Measurements from ENCODE around the gene TXNIP.

TXNIP gene

GRCh38 chr1:145965119-145965744, 31.1 kb downstream of the TXNIP start:
- Mint-ChIP-seq H3K27ac (peak overlapping the region; percentile 95), H3K36me3 (peaks cover 5% of the 10 kb centered on the region), H3K4me3 (peak overlapping the region; percentile 94), H3K4me1 (ENCODE audit: low read depth) (peaks cover 48% of the 10 kb centered on the region), H3K9me3 (ENCODE audit: low read depth) (no peaks in the 10 kb centered on the region), H3K27me3 (no peaks in the 10 kb centered on the region)

- Mint-ChIP-seq H3K4me3 (peak within 1 kb of the TSS; percentile 94), H3K36me3 (peaks cover 5% of the 10 kb centered on the region), H3K27ac (peak within 1 kb of the TSS; percentile 95), H3K9me3 (ENCODE audit: low read depth) (no peaks in the 10 kb centered on the region), H3K4me1 (ENCODE audit: low read depth) (peaks cover 54% of the 10 kb centered on the region), H3K27me3 (no peaks in the 10 kb centered on the region)
Measured at GRCh38 chr1:145964328-145965118, 31.9 kb downstream of the TXNIP start, which contains the start of the genes ANKRD34A and POLR3GL. Gene ANKRD34A, minus strand, starts transcription at chr1:145964575. Its CDS starts 2,816 bp downstream, at chr1:145961759. Gene POLR3GL, plus strand, starts transcription at chr1:145964690. Its CDS starts 10,176 bp downstream, at chr1:145974866.

GRCh38 chr1:145963265-145964019, 32.9 kb downstream of the TXNIP start:
- Mint-ChIP-seq H3K4me3 (peak overlapping the region; percentile 94), H3K27ac (peak overlapping the region; percentile 95), H3K9me3 (ENCODE audit: low read depth) (no peaks in the 10 kb centered on the region), H3K4me1 (ENCODE audit: low read depth) (peaks cover 63% of the 10 kb centered on the region), H3K36me3 (peaks cover 5% of the 10 kb centered on the region), H3K27me3 (no peaks in the 10 kb centered on the region)

GRCh38 chr1:145962157-145963102, 33.9 kb downstream of the TXNIP start:
- H3K36me3 Mint-ChIP-seq, result peaks cover 1% of the 10 kb centered on the region
- H3K9me3 Mint-ChIP-seq (ENCODE audit: low read depth), result no peaks in the 10 kb centered on the region
- peak overlapping the region; percentile 94 for H3K4me3 Mint-ChIP-seq
- peaks cover 63% of the 10 kb centered on the region for H3K4me1 Mint-ChIP-seq (ENCODE audit: low read depth)
- peak overlapping the region; percentile 95 for H3K27ac Mint-ChIP-seq
- H3K27me3 Mint-ChIP-seq, result no peaks in the 10 kb centered on the region

- no peaks in the 10 kb centered on the region for H3K27me3 Mint-ChIP-seq
- no peaks in the 10 kb centered on the region for H3K9me3 Mint-ChIP-seq (ENCODE audit: low read depth)
- peaks cover 71% of the 10 kb centered on the region for H3K4me1 Mint-ChIP-seq (ENCODE audit: low read depth)
Measured at GRCh38 chr1:145961425-145962156, 34.8 kb downstream of the TXNIP start.

GRCh38 chr1:145961109-145961424, 35.3 kb downstream of the TXNIP start:
- H3K9me3 Mint-ChIP-seq (ENCODE audit: low read depth), result no peaks in the 10 kb centered on the region
- no peaks in the 10 kb centered on the region for H3K27me3 Mint-ChIP-seq
- H3K4me3 Mint-ChIP-seq, result peak overlapping the region; percentile 94
- H3K36me3 Mint-ChIP-seq, result no peaks in the 10 kb centered on the region
- peak overlapping the region; percentile 94 for H3K27ac Mint-ChIP-seq
- H3K4me1 Mint-ChIP-seq (ENCODE audit: low read depth), result peaks cover 75% of the 10 kb centered on the region

More at GRCh38 chr1:145961425-145962156, 34.8 kb downstream of the TXNIP start:
- no peaks in the 10 kb centered on the region for H3K36me3 Mint-ChIP-seq
- H3K4me3 Mint-ChIP-seq, result peak overlapping the region; percentile 94
- peak overlapping the region; percentile 94 for H3K27ac Mint-ChIP-seq

- Mint-ChIP-seq H3K27me3 (no peaks in the 10 kb centered on the region), H3K36me3 (no peaks in the 10 kb centered on the region), H3K4me3 (peak overlapping the region; percentile 94), H3K27ac (peak overlapping the region; percentile 94), H3K9me3 (ENCODE audit: low read depth) (no peaks in the 10 kb centered on the region), H3K4me1 (ENCODE audit: low read depth) (peaks cover 77% of the 10 kb centered on the region)
Measured at GRCh38 chr1:145960468-145961108, 35.8 kb downstream of the TXNIP start.

GRCh38 chr1:145959957-145960467, 36.4 kb downstream of the TXNIP start:
- Mint-ChIP-seq H3K36me3 (no peaks in the 10 kb centered on the region), H3K4me1 (ENCODE audit: low read depth) (peaks cover 78% of the 10 kb centered on the region), H3K27ac (peak overlapping the region; percentile 31), H3K9me3 (ENCODE audit: low read depth) (no peaks in the 10 kb centered on the region), H3K4me3 (peak overlapping the region; percentile 75), H3K27me3 (no peaks in the 10 kb centered on the region)

GRCh38 chr1:145959333-145959732, 37.0 kb downstream of the TXNIP start:
- Mint-ChIP-seq H3K36me3 (no peaks in the 10 kb centered on the region), H3K4me3 (peak overlapping the region; percentile 75), H3K4me1 (ENCODE audit: low read depth) (peaks cover 80% of the 10 kb centered on the region), H3K9me3 (ENCODE audit: low read depth) (no peaks in the 10 kb centered on the region), H3K27me3 (no peaks in the 10 kb centered on the region), H3K27ac (peak overlapping the region; percentile 25)

- H3K27ac Mint-ChIP-seq, result peak overlapping the region; percentile 25
- H3K4me1 Mint-ChIP-seq (ENCODE audit: low read depth), result peaks cover 80% of the 10 kb centered on the region
- no peaks in the 10 kb centered on the region for H3K27me3 Mint-ChIP-seq
- H3K4me3 Mint-ChIP-seq, result peak overlapping the region; percentile 79
- no peaks in the 10 kb centered on the region for H3K36me3 Mint-ChIP-seq
- H3K9me3 Mint-ChIP-seq (ENCODE audit: low read depth), result no peaks in the 10 kb centered on the region
Measured at GRCh38 chr1:145958734-145959133, 37.6 kb downstream of the TXNIP start.

GRCh38 chr1:145957443-145958319, 38.7 kb downstream of the TXNIP start, which contains the start of gene LIX1L:
Gene LIX1L, minus strand, starts transcription at chr1:145958017. Its CDS starts 90 bp downstream, at chr1:145957927.
- Mint-ChIP-seq H3K27ac (peak within 1 kb of the TSS; percentile 98), H3K9me3 (ENCODE audit: low read depth) (no peaks in the 10 kb centered on the region), H3K4me3 (peak within 1 kb of the TSS; percentile 96), H3K27me3 (no peaks in the 10 kb centered on the region), H3K36me3 (no peaks in the 10 kb centered on the region), H3K4me1 (ENCODE audit: low read depth) (peaks cover 76% of the 10 kb centered on the region)

GRCh38 chr1:145956781-145957442, 39.5 kb downstream of the TXNIP start:
- Mint-ChIP-seq H3K9me3 (ENCODE audit: low read depth) (no peaks in the 10 kb centered on the region), H3K4me1 (ENCODE audit: low read depth) (peaks cover 77% of the 10 kb centered on the region), H3K36me3 (peaks cover 3% of the 10 kb centered on the region), H3K27me3 (no peaks in the 10 kb centered on the region), H3K27ac (peak overlapping the region; percentile 98), H3K4me3 (peak overlapping the region; percentile 96)

Data from activated naive CD8-positive, alpha-beta T cell (primary cell).